GM19035 (cell line): ENCODE measurements around the gene ODR4.
"Not testable (repeated sequence)": the region's sequence is repeated elsewhere in the genome, so short reads cannot be mapped to it uniquely, and the experiment has no call there.

ENCODE experiments used
- ATAC-seq: cut with Tn5 transposase; IDR thresholded peaks from one replicate; pipeline ENCODE4 v1.9.1; 2021; ENCODE audit not compliant: unreplicated experiment

Gene ODR4

GRCh38 chr1:186420923-186421322 is 45.3 kb downstream of the ODR4 start:
- ATAC-seq: peak; percentile 92

DNA sequence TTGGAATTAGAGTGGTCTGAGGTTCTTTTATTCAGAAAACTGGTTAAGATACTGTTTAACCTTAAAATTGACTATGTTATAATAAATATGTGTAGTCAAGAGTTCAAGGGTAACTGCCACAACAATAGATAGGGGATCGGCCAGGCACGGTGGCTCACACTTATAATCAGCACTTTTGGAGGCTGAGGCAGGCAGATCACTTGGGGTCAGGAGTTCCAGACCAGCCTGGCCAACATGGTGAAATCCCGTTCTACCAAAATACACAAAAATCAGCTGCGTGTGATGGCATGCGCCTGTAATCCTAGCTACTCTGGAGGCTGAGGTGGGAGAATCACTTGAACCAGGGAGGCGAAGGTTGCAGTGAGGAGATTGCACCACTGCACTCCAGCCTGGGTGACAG is 45.8 kb downstream of the ODR4 start:
- ATAC-seq: no peak

GRCh38 chr1:186424539-186424938 is 48.9 kb downstream of the ODR4 start:
- ATAC-seq: no peak

GRCh38 chr1:186426118-186426517 is 50.5 kb downstream of the ODR4 start:
- ATAC-seq: no peak

DNA sequence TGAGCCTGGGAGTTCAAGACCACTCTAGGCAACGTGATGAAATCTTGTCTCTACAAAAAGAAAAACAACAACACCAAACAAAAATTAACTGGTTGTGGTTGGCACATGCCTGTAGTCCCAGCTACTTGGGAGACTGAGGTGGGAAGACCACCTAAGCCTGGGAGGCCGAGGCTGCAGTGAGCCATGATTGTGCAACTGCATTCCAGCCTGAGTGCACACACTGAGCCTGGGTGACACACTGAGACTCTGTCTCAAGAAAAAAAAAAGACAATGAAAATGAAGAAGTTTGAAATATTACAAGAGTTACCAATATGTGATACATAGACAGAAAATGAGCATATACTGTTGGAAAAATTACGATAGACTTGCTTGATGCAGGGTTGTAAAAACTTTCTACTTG is 53.4 kb downstream of the ODR4 start:
- ATAC-seq: no peak

- ATAC-seq: no peak
Measured at GRCh38 chr1:186435336-186435735, 59.7 kb downstream of the ODR4 start.

DNA sequence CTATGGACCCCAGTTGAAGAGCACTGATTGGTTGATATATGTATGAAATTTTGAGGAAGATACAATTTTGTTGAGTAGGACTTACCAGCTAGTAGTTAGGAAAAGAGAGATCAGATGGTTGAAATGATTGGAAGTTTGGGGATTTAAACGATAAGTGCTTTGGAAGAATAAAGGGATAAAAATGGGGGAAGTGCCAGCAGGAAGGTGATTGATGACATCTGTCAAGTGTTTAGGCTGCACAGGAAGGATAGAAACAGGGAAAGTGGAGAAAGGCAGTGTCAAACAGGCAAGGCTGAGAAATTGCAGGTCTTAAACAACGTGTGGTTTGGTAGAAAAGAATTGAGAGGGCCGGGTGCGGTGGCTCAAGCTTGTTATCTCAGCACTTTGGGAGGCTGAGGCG is 62.9 kb downstream of the ODR4 start:
- ATAC-seq: no peak

DNA sequence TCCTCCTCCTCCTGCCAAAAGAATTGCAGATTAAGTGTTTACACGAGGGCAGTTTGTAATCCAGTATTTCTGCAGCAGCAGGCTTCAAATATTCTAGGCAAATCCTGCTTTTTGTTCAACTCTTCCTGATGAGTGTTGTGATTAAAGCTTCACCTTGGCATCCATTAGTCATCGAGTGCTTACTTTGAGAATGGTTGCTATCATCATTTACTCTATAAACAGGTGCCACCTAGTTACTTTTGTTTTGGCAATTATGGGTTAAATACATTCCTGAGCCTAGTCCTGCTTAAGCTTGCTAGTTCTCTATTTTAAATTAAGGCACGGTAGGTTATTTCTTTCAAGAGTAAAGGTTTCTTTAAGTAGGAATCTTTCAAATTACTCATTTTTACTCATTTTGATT is 64.9 kb downstream of the ODR4 start:
- ATAC-seq: no peak

- no peak for ATAC-seq
Measured at GRCh38 chr1:186442651-186443375, 67.2 kb downstream of the ODR4 start.

GRCh38 chr1:186443638-186444037 is 68.0 kb downstream of the ODR4 start:
- ATAC-seq: peak; percentile 54

- ATAC-seq: no peak
Measured at GRCh38 chr1:186446152-186446551, 70.5 kb downstream of the ODR4 start.

DNA sequence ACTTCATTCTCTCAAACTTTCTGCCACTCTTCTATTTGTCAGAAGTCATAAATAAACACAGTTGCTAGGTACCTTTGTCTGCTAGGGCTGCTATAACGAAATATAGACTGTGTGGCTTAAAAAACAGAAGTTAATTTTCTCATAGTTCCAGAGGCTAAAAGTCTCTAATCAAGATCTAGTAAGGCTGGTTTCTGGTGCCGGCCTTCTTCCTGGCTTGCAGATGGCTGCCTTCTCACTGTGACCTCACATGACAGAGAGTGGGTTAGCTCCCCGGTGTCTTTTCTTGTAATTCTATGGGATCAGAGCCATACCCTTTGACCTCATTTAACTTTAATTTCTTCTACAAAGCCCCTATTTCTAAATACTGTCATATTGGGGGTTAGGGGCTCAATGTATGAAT is 79.3 kb downstream of the ODR4 start:
- no peak for ATAC-seq

- no peak for ATAC-seq
Measured at GRCh38 chr1:186456729-186457255, 81.2 kb downstream of the ODR4 start.

DNA sequence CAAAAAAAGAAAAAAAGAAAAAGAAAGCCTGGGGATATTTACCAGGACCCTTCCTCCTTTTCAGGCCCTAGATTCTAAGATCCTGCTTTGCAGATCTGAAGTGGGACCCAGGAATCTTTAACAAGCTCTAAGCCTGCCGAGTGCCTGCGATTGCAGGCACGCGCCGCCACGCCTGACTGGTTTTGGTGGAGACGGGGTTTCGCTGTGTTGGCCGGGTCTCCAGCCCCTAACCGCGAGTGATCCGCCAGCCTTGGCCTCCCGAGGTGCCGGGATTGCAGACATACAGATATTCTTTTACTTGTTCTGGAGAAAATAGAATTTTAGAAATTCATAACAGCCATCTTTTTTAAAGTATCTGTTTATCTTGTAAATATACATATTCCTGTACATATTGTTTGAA is 83.5 kb downstream of the ODR4 start:
- not testable (repeated sequence) for ATAC-seq

DNA sequence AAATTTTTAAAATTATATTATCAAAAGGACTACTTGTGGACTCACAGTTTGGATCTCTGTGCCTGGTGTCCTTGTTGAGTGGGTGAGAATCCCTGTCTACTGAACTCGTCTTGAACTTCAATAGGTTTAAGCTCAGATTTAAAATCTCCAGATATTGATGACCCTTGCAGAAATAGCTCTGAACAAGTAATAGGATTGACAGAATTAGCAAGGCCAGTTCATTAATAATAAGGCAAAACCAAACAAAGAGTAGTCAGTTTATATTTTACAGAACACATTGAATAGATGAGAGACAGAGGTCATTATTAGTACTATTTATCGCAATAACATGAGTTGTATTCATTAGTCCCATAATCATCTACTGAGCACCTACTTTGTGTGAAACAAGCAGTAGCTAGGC is 85.4 kb downstream of the ODR4 start, which contains the start of gene PDC:
Gene PDC (minus strand): TSS at position 101 of the 400 bp plus-strand sequence. CDS start 11,655 bp downstream, outside the sequence.
- ATAC-seq: no peak

- ATAC-seq: no peak
Measured at GRCh38 chr1:186463511-186463910, 87.9 kb downstream of the ODR4 start.

DNA sequence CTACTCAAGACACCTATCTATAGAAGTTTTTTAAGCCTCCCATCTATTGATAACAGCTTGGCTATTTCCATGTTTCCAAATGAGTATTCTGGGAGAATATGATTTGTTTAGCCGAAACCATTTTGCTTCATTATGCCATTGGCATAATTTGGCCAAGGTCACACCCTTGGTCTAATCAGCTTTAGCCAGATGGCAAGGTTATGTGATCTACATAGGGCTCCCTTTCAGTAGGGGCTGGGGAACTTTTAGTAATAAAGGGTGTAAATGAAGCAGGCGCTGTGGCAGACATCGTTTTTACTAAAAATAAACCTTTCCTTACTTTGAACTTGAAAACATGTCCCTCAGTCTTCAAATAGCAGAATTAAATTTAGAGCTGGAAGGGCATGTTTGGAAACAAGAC is 88.3 kb downstream of the ODR4 start:
- ATAC-seq: no peak

GRCh38 chr1:186465491-186465890 is 89.9 kb downstream of the ODR4 start:
- ATAC-seq: not testable (repeated sequence)

DNA sequence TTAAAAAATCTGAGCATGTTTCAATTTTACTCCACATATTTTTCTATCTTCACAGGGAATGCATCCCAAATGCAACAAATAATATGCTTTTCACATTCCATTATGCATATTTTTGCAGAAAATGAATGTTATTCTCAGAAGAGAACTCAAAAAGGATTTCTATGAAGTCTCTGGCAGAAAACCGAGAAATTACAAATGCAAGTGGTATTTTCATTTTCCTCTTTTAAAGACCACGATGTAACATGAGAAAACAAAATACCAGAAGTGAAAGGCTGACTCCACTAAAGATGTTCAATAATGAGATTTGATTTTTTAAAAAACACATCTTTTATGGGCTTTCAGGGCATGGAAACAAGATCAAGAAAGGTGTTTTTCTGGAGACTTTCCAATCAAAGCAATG is 90.3 kb downstream of the ODR4 start:
- no peak for ATAC-seq
